Fibroblast of mammary gland (primary cell): ENCODE measurements around the gene ULK4.

Experiments
- DNase-seq: peaks from one replicate; pipeline ENCODE4 v3.0.0-alpha.2; 2010; ENCODE audit warnings: low read depth
- H3K4me3 ChIP-seq: 2 replicates; pipeline ENCODE4 v1.5.1; 2011; ENCODE audit warnings: low read depth, mild to moderate bottlenecking, low read length, moderate library complexity; ENCODE audit not compliant: control insufficient read depth
- CTCF ChIP-seq: conservative IDR thresholded peaks from 2 replicates; pipeline ENCODE4 v1.5.1; 2011; ENCODE audit warnings: low read depth, low read length, inconsistent platforms; ENCODE audit not compliant: control insufficient read depth, insufficient read depth

ULK4 gene

GRCh38 chr3:41836360-41837134, 125.4 kb downstream of the ULK4 start:
- DNase-seq: peak; percentile 7
- TF ChIP-seq CTCF: no peak
- H3K4me3 ChIP-seq: no peak overlapping the region

- no peak for DNase-seq
- no peak overlapping the region for H3K4me3 ChIP-seq
- TF ChIP-seq CTCF: no peak
Observed at GRCh38 chr3:41833628-41834027, 128.3 kb downstream of the ULK4 start.

GRCh38 chr3:41819236-41819635, 142.7 kb downstream of the ULK4 start:
- TF ChIP-seq CTCF: no peak
- DNase-seq: no peak
- no peak overlapping the region for H3K4me3 ChIP-seq

GRCh38 chr3:41808618-41809017, 153.3 kb downstream of the ULK4 start:
- no peak for DNase-seq
- H3K4me3 ChIP-seq: no peak overlapping the region
- no peak for TF ChIP-seq CTCF

GRCh38 chr3:41808152-41808551, 153.8 kb downstream of the ULK4 start:
- peak; percentile 62 for DNase-seq
- no peak overlapping the region for H3K4me3 ChIP-seq
- no peak for TF ChIP-seq CTCF

GRCh38 chr3:41794748-41795589, 166.9 kb downstream of the ULK4 start:
- no peak overlapping the region for H3K4me3 ChIP-seq
- TF ChIP-seq CTCF: no peak
- no peak for DNase-seq
